ENCODE data around the gene PRDM16. TPM values are rescaled to one million over a fixed set of nuclear protein-coding genes. Genes with fewer than 3 reads are reported as not detected.
A peak's percentile ranks its signal among the peaks of the same experiment; 100 is the strongest.

PRDM16 gene
- total RNA-seq, 1 donor: 6.5 TPM

DNA sequence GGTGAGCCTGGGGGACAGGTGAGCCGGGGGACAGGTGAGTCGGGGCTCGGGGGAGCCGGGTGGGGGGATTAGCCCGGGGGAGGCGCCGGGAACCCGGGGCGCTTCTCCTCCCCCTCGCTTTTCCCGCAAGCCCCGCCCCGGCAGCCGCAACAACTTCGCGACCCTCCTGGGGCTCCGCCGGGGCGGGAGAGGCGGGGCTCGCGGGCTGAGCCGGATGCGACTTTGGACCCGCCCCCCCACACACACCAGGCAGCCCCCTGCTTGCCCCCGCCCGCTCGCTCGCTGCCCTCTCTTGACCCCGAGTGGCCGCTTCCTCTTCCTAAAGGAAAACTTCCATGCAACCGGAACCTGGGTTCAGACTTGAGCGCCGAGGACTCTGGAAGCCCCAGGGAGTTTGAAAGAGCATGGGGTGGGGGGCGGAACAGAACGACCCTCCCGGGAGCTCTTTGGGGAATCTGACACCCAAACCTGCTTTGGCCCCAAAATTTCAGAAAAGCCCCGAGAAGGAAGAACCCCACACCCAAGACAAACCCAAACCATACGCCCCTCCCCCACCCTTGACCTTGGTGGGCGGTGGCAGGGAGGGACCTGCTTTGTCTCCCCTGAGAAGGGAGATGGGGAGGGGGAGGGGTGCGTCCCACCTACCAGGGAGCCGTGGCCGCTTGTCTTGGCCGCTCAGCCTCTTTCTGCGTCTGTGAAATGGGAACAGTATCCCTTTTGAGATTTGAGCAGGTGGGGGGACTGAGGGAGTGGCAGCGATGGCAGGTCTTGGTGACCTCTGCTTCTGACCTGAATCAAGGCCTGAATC is 386.0 kb downstream of the PRDM16 start:
- Histone ChIP-seq H3K36me3 (ENCODE audit: insufficient read depth, low read length) (no peaks in the 10 kb centered on the region), H3K4me1 (ENCODE audit: insufficient read depth, low read length) (no peaks in the 10 kb centered on the region), H2AFZ (ENCODE audit: low read length) (no peak overlapping the region), H4K20me1 (ENCODE audit: insufficient read depth, low read length) (peaks cover 4% of the 10 kb centered on the region), H3K9me3 (ENCODE audit: low read depth, low read length) (no peaks in the 10 kb centered on the region), H3K79me2 (ENCODE audit: insufficient read depth, low read length) (no peaks in the 10 kb centered on the region), H3K4me3 (ENCODE audit: insufficient read depth, low read length) (peak overlapping the region; percentile 37), H3K27ac (ENCODE audit: low read depth, low read length) (no peak overlapping the region), H3K4me2 (ENCODE audit: insufficient read depth, low read length) (no peak overlapping the region), H3K27me3 (ENCODE audit: insufficient read depth, low read length) (peaks cover 10% of the 10 kb centered on the region)
- TF ChIP-seq, protein P1, sequence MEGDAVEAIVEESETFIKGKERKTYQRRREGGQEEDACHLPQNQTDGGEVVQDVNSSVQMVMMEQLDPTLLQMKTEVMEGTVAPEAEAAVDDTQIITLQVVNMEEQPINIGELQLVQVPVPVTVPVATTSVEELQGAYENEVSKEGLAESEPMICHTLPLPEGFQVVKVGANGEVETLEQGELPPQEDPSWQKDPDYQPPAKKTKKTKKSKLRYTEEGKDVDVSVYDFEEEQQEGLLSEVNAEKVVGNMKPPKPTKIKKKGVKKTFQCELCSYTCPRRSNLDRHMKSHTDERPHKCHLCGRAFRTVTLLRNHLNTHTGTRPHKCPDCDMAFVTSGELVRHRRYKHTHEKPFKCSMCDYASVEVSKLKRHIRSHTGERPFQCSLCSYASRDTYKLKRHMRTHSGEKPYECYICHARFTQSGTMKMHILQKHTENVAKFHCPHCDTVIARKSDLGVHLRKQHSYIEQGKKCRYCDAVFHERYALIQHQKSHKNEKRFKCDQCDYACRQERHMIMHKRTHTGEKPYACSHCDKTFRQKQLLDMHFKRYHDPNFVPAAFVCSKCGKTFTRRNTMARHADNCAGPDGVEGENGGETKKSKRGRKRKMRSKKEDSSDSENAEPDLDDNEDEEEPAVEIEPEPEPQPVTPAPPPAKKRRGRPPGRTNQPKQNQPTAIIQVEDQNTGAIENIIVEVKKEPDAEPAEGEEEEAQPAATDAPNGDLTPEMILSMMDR (IDR thresholded peaks at IDR 0.05; ENCODE audit: extremely low read depth, low read depth, low read length): no peak
- peak; percentile 77 for DNase-seq (ENCODE audit: insufficient read length, low spot score, missing footprints)

DNA sequence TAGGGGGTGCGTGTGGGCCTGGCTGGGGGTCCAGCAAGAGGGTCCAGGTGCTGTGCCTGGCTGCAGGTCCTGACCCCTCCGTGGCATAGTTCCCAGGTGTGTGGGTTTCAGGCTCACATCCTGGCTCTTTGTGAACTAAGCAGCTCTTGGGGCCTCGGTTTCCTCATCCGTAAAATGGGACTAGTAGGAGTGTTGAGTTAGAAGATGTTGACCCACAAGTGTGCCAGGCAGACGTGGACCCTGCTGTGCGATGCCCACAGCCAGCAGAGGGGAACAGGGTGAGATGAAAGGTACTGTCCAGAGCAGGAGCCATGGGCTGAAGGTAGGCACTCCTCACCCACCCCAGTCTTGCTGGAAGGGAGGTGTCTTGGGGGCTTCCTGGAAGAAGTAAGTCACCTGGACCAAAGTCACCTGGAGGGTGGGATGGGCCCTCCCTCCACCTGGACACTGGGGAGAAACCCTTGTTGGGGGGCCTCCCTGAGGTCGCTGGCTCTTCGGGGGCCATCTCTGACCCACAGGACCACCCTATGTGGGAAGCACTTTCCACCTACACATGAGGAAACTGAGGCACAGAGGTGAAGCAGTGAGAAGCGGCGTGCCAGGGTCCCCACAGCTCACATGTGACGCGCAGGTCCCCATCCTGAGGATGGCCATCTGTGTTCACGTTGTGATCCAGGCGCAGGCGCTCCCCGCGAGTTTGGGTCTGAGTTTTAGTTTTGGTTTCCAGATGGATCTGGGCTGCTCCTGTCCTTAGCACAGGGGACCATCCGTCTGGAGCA is 386.9 kb downstream of the PRDM16 start:
- Histone ChIP-seq H3K27me3 (ENCODE audit: insufficient read depth, low read length) (peaks cover 10% of the 10 kb centered on the region), H3K4me2 (ENCODE audit: insufficient read depth, low read length) (no peak overlapping the region), H4K20me1 (ENCODE audit: insufficient read depth, low read length) (peaks cover 4% of the 10 kb centered on the region), H3K4me3 (ENCODE audit: insufficient read depth, low read length) (no peak overlapping the region), H3K9me3 (ENCODE audit: low read depth, low read length) (no peaks in the 10 kb centered on the region), H2AFZ (ENCODE audit: low read length) (no peak overlapping the region), H3K27ac (ENCODE audit: low read depth, low read length) (no peak overlapping the region), H3K4me1 (ENCODE audit: insufficient read depth, low read length) (no peaks in the 10 kb centered on the region), H3K79me2 (ENCODE audit: insufficient read depth, low read length) (no peaks in the 10 kb centered on the region), H3K36me3 (ENCODE audit: insufficient read depth, low read length) (no peaks in the 10 kb centered on the region)
- TF ChIP-seq, protein P1 (IDR thresholded peaks at IDR 0.05; ENCODE audit: extremely low read depth, low read depth, low read length): no peak
- DNase-seq (ENCODE audit: insufficient read length, low spot score, missing footprints): peak; percentile 81

DNA sequence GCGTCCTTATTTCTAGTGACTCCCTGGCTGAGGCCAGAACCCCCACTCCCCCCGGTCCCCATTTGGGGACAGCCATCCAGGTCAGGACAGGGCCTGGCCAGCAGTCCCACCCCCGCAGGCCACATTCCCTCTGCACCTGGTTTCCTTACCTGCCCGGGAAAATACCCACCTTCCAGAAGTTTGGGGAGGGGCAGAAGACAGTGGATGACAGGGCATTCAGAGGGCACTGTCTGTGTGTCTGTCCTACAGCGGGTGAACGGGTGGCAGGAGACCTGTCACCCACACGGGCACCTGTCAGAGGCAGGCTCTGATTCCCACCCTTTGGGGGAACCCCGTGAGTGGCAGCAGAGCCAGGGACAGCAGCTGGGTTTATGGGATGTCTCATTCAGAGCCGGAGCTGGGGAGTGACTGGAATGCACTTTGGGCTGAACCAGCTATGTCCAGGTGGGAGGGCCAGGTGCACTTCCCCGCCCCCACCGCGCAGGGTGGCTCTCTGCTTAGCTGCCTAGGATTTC is 387.5 kb downstream of the PRDM16 start:
- peak; percentile 81 for DNase-seq (ENCODE audit: insufficient read length, low spot score, missing footprints)
- no peak overlapping the region for H3K4me2 ChIP-seq (ENCODE audit: insufficient read depth, low read length)
- TF ChIP-seq, protein P1 (IDR thresholded peaks at IDR 0.05; ENCODE audit: extremely low read depth, low read depth, low read length): no peak
- H3K79me2 ChIP-seq (ENCODE audit: insufficient read depth, low read length): no peaks in the 10 kb centered on the region
- peaks cover 4% of the 10 kb centered on the region for H4K20me1 ChIP-seq (ENCODE audit: insufficient read depth, low read length)
- H3K27me3 ChIP-seq (ENCODE audit: insufficient read depth, low read length): peaks cover 10% of the 10 kb centered on the region
- H3K9me3 ChIP-seq (ENCODE audit: low read depth, low read length): no peaks in the 10 kb centered on the region
- no peak overlapping the region for H3K27ac ChIP-seq (ENCODE audit: low read depth, low read length)
- H3K4me3 ChIP-seq (ENCODE audit: insufficient read depth, low read length): no peak overlapping the region
- H3K4me1 ChIP-seq (ENCODE audit: insufficient read depth, low read length): no peaks in the 10 kb centered on the region
- no peak overlapping the region for H2AFZ ChIP-seq (ENCODE audit: low read length)
- no peaks in the 10 kb centered on the region for H3K36me3 ChIP-seq (ENCODE audit: insufficient read depth, low read length)

Data from osteoblast (primary cell).